ENCODE data around the gene SLC2A10.

Gene SLC2A10

DNA sequence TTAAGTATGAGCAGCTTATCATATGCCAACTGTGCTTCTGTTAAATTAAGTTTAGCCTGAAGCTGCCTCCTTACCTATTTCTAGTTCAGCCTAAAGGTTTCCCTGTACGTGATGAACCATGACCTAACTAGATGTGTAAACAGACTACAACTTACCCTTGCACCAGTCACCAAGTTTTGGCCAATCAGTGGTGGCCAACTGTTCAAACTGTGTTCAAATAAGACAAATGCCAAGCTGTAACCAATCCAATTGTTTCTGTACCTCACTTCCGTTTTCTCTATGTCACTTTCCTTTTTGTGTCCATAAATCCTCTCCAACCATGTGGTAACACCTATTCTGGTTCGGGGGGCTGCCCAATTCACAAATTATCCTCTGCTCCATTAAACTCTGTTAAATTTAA lies 6.0 kb upstream of the SLC2A10 start:
- no peak for DNase-seq

DNA sequence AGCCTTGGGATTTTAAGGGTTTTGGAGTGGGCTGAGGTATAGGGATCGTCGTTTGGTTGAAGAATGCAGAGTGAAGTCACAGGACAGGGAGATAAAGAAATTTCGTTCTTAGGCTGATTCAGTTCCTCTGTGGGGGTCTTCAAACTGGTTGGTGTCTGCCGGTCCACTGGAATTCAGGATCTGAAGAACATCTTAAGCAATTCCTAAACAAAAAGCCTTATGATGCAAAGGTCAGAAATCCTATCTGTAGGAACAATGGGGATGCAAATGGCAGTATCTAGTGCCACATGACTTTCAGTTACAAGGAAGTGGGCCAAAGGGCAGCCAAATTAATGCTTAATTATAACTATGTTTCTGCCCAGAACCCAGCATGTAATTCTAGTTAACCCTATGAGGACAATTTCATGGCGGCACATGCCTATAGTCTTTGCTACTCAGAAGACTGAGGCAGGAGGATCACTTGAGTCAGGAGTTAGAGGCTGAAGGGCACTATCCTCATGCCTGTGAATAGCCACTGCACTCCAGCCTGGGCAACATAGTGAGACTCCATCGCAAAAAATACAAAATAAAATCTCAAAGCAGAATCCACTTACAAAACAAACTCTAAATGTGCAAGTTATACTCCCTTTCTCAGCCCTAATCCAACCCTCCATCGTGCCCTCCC lies 4.6 kb upstream of the SLC2A10 start:
- DNase-seq = no peak

DNA sequence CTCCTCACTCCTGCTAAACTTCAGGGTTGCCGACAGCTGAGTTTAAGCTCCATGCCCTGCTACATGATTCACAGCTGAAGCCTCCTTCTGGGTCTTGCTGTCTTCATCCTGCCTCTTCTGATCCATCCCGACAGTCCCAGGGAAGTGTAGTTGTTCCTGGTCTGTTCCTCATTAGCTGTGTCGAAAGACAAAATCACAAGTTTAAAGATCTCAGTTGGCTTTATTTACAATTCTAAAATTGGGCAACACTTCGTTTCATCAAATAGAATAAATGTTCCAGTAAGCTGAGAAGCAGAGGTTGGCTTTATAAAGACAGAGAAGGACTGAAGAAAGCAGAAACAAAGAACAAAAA lies 4.1 kb upstream of the SLC2A10 start:
- no peak for DNase-seq

DNA sequence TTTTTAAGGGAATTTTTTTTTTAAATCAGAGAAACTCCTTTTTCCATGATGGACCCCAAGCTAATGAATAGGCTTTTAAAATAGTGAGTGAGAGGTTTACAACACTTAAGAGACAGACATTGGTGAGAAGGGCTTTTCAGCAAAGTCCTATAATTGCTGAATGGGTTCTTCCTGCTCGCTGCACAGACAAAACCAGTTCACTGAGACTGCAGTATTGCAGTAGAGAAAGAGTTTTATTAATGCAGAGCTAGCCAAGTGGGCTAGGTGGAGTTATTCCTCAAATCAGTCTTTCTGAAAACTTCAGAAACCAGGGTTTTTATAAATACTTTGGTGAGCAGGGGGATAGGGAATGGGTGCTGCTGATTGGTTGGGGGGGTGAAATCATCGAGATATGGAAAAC lies 3.2 kb upstream of the SLC2A10 start:
- DNase-seq = no peak

DNA sequence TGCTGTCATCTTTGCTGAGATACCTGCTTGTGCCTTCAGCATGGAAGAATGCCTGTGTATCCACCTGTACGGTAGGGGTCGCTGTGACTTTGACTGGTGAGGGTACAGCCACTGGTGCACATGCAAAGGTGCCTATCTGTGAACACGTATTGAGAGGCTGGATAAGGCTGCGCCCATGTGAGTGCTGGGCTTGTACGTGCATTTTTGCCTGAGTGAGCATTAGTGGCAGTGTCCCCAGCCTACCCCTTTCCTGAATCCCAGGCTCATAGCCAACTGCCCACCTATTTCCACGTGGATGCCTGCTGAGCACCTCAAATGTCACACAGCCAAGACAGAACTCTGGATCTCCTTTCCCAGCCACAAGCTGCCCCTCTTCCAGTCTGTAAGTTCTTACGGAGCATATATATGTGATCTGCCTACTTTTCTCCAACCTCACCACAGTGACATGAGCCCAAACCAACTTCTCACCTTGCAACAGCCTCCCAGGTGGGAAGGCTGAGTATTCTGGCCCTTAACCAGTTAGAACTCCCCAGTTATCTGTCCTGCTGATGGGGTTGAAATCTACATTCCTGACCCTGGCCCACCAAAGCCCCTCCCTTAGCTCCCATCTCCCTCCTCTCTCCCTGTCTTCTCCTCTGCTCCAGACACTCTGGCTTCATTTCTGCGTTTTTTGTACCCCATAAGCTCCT lies 1.1 kb upstream of the SLC2A10 start:
- DNase-seq = no peak

DNA sequence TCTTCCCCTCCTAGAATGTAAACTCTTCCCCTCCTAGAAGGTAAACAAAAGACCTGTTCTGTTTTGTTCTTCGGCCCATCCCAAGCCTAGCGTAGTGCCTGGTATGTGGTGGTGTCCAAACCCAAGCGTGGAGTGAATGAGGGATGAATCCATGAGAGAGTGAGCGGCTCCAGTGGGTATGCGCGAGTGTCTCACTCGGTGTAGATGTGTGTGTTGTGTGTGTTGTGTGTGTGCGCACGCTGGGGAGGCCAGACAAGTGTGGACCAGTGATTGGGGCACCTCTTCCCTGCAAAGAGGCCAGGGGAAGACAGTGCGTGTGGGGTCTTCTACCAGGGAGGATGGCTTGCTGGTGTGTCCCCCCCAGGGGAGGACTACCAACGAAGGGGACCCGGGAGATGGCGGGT lies 392 bp upstream of the SLC2A10 start:
- no peak for DNase-seq

DNA sequence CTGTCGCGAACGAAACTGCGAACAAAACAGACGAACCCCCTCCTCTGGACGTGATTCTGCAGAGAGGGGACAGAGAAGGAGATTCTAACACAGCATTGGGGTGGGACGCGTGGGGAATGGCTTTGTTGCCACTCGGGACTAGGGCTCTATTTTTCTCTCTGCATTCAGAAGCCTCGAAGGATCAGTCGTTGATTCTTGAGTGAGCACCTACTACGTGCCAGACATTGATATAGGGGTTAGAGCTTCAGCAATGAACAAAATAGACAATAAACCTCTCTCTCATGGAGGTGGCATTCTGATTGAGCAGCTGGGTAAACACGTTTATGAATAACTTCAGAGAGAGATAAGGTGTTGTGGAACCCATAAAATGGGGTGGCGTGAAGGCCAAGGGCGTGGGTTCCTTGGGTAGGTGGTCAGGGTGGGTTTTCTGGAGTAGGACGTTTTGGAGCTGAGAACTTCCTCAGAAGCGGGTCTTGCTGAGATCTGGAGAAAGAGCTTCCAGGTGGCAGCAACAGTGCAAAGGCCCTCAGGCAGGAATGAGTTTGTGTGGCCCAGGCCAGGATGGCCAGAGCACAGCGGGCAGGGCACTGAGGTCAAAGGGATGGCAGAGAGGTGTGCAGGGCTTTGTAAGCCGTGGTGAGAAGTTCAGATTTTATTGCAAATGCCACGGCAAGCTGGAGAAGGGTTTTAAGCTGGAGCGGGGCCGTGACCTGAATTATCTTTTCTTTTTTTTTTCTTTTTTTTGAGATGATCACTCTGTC lies 884 bp downstream of the SLC2A10 start:
- DNase-seq = no peak

DNA sequence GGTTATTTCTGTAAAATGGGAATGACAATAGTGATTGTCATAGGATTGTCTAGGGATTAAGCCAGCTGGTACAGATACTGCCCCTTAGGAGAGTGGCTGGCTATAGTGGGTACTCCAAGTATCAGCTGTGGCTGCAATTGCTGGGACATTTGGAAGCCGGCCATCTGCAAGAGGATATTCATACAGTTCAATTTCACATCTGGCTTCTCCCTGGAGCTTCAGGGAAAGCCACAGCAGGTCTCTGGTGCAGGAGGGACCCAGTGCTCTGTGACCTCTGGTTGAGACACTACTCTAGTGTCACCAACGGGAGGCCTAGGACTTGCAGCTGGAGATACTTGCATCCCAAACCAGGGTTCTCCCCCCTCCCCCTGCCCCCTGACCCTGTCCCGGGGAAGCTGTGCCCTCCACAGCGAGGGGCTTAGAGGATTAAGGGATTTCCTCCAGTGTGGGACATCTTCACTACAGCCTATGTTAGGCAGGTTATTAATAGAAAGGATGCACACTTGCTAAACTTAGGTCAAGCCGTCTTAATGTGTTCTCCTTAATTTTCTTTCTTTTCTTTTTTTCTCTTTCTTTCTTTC lies 2.7 kb downstream of the SLC2A10 start:
- no peak for DNase-seq

DNA sequence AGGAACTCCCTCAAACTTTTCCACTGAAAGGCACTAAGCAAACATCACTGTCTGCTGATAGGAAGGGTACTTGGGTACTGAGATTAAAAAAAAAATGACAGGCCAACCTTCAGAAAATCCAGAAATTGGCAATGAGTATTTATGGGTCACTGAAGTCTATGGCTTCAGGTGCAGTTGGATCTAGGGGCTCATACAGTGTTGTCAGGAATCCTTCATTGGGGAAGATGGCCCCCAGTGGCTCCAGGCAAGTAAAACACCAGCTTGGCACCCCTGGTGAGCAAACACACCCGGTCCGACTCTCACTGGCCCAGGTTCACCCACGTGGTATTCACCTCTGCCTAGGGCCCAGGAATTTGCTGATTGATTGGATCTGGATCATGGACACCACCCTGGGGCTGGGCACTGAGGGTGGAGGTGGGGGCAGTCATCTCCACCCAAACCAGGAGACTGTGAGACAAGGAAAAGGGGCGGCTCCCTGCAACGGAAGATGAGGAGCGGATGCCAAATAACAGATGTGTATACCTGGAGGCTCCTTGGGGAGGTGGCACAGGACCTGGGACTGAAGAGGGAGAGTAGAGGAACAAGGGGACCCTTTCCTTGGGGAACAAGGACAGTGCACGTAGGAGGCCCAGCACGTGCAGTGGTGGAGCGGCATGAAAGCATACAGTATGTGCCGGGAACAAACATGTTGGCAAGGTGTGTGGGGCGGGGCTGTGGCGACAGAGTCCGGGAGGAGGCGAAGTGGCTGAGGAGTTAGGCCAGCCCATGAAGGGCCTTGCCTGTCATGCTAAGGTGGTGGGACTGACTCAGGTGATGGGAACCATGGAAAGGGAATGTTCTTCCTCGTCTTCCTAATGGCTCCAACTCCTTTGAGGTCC lies 4.7 kb downstream of the SLC2A10 start:
- DNase-seq = no peak

DNA sequence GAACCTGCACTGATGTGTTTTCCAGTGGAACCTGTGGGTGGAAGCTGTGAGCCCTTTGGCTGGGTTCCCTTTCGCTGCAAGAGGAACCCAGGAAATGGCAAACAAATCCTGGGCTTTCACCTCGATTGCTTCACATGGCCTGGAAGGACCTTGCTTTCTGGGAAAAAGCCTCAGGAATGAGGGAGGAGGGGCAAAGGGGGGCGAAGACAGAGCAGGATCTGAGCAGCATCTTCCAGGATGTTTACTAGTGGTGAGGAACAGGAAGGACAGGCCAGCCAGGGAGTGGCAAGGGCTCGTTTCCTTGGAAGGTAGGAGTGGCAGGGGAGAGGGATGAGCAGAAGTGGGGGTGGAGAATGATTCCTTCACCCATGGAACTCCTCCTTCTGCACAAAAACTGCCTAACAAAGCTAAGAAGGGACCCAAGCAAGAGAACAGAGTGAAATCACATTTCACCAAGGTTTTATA lies 5.9 kb downstream of the SLC2A10 start:
- DNase-seq = no peak

DNA sequence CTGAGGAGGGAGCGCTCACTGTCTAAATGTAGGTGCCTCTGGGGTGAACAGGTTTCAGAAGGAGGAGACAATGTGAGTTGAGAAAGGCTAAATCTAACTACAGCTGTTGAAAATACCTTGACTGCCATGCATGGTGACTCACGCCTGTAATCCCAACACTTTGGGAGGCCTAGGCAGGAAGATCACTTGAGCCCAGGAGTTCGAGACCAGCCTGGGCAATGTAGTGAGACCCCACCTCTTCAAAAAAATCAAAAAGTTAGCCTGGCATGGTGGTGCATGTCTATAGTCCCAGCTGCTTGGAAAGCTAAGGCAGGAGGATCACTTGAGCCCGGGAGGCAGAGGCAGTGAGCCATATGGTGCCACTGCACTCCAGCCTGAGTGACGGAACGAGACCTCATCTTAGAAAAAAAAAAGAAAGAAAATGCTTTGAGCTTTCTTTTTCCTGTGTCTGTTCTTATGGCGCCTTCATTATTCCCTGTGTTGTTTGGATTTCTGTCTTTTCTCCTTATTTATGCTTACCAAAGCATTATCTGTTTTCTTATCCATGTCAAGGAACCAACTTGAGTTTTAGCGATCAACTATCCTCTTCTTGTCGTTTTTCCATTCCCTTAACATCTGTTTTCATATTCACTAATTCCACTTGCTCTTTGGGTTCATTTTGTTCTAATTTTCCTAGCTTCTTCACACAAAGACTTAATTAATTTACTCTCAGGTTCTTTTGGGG lies 8.5 kb downstream of the SLC2A10 start:
- DNase-seq = no peak

DNA sequence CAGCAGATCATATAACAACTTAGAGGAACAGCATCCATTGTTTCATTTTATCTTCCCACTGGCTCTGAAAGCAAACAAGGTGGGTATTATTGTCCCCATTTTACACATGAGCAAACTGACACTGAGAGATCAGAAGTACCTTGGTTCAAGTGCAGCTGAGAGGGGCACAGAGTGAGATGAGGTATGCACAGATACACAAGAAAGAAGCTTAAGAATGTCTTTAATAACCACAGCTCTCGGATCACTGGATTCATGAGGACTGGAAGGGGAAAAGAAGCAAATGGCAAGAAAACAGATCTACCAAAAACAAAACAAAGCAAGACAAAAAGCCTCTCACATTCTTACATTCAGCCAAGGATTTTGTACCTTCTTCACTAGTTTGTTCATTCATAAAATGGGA lies 10.6 kb downstream of the SLC2A10 start:
- DNase-seq = no peak

DNA sequence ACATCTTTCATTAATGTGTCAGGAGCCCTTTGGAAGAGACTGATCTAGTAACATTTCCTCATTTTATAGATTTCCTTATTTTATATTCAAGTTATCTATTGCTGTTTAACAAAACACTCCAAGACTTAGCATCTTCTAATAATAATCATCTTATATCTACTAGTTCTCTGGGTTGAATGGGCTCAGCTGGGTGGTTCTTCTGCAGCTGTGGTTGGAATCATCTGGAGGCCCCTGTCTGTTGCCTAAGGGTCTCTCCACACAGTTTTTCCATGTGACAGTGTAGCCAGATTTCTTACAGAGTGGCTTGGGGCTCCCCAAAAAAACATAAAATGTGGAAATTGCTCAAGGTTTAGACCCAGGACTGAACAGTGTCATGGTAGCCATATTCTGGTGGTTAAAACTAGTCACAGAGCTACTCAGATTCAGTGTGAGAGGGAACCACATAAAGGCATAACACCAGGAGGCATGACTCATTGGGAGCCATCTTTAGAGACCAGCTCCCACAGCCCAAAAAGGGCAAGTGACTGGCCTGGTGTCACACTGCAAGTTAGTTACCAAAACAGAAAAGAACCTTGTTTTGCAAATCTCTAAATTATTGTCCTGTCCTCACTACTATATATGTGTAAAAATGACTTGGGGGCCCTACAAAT lies 11.5 kb downstream of the SLC2A10 start:
- no peak for DNase-seq

DNA sequence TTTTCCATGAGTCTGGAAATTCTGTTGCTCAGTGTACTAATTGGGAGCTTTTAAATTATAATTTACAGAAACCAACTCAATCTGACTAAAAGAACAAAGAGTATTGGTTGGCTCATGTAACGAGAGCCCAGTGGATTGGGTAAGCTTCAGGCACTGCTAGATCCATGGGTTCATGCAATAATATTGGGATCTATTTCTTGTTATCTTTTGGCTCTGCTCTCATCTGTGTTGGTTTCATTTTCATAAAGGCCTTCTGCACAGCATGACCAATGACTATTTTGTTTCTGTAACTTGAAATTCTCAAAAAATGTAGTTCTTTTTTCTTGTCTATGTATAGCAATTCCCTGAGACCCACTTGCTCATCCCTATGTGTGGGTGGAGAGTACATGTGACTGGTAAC lies 12.0 kb downstream of the SLC2A10 start:
- no peak for DNase-seq

DNA sequence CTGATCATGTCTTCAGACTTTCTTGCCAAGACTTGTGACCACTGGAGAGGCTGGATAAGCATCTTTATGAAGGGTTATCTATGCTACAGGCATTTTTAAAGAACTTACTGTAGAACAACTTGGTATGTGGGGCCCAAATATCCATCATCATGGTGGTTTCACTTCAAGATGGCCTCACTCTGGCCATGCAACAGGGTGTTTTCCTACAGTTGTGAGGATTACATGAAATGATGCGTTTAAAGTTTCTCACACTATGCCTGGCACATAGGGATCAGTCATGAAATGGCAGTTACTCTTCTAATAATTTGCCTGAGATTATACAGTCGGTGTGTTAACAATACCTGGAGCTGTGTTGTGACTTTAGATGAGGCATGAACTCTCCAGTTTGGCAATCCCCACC lies 13.0 kb downstream of the SLC2A10 start:
- no peak for DNase-seq

DNA sequence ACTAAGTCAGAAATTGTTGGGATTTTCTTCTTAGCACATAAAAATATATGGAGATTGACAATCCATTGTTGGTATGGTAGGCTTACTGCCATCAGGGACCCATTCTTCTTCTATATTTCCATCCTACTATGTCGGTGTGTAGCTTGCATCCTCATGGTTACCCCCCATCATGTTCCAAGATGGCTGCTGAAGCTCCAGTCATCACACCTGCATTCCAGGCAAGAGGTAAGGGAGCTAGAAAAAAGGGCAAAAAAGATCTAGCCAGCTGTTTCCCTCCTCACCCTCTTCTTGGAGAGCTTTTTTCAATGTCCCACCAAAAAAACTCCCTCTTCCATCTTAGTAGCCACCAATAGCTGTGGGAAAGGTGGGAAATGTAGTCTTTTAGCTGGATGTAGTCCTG lies 13.6 kb downstream of the SLC2A10 start:
- DNase-seq = no peak

DNA sequence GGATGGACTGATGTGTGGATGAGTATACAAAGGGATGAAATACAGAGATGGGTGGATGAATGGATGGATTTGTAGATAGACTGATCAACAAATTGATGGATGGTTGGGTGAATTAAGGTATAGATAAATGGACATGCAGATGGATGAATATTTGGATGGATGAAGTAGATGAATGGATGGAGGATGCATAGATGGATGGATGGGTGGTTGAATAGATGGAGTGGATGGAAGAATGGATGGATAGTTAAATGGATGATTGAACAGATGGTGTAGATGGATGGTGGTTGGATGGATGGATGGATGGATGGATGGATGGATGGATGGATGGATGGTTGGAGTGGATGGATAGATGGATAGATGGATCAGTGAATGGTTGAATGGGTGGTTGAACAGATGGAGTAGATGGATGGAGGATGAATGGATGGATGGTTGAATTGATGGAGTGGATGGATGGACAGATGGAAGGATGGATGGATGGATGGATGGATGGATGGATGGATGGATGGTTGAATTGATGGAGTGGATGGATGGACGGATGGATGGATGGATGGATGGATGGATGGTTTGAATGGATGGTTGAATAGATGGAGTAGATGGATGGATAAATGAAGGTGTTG lies 15.0 kb downstream of the SLC2A10 start:
- DNase-seq = no peak

DNA sequence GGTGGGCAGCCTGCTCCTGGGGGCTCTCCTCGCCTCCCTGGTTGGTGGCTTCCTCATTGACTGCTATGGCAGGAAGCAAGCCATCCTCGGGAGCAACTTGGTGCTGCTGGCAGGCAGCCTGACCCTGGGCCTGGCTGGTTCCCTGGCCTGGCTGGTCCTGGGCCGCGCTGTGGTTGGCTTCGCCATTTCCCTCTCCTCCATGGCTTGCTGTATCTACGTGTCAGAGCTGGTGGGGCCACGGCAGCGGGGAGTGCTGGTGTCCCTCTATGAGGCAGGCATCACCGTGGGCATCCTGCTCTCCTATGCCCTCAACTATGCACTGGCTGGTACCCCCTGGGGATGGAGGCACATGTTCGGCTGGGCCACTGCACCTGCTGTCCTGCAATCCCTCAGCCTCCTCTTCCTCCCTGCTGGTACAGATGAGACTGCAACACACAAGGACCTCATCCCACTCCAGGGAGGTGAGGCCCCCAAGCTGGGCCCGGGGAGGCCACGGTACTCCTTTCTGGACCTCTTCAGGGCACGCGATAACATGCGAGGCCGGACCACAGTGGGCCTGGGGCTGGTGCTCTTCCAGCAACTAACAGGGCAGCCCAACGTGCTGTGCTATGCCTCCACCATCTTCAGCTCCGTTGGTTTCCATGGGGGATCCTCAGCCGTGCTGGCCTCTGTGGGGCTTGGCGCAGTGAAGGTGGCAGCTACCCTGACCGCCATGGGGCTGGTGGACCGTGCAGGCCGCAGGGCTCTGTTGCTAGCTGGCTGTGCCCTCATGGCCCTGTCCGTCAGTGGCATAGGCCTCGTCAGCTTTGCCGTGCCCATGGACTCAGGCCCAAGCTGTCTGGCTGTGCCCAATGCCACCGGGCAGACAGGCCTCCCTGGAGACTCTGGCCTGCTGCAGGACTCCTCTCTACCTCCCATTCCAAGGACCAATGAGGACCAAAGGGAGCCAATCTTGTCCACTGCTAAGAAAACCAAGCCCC lies 16.0 kb downstream of the SLC2A10 start:
- no peak for DNase-seq

DNA sequence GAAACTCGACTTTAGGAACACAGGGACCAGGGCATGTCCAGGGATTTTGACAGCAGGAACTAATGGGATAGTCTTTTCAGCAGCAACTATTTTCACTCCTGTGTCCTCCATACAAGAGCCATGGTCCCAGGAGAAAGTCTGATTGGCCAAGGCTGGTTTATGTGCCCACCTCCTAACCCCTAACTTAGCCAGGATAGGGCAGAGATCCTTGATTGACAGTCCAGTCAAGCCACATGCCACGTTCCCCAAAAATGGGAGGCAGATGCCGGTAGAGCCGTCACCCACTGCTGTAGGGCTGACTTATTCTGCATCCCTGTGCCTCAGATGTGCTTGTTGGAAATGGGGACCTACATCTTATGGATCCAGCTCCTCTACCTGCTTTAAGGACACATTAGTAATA lies 22.3 kb downstream of the SLC2A10 start:
- DNase-seq = no peak

DNA sequence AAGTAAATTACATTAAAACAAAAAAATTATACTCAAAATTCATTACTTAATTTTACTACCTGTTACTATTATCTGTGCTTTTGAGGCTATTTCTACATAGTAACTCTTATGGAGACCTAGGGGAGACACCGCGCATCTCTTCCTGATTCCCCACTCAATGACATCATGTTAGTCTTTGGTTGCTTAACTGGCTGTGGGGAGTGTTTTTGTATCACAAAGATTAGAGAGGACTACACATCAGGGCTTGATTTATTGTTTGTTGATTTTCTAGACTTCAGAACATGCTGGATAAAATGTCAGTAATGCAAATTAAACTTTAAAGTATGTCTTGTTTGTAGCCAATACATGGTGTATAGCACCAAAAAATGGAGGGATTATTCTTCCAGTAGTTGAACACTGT lies 26.0 kb downstream of the SLC2A10 start:
- DNase-seq = no peak
